ENCODE data around the gene FNIP2. TPM values are rescaled to one million over a fixed set of nuclear protein-coding genes. Genes with fewer than 3 reads are reported as not detected.
"Not testable (repeated sequence)": the region's sequence is repeated elsewhere in the genome, so short reads cannot be mapped to it uniquely, and the experiment has no call there.

The FNIP2 gene
- total RNA-seq, 1 donor from 2014 or later = 30.5 TPM

- H3K9me3 Mint-ChIP-seq = no peaks in the 10 kb centered on the region
- no peak overlapping the region for H3K4me3 Mint-ChIP-seq
- no peaks in the 10 kb centered on the region for H3K27me3 Mint-ChIP-seq (ENCODE audit: low read depth)
- peaks cover 13% of the 10 kb centered on the region for H3K4me1 Mint-ChIP-seq
- no peak overlapping the region for H3K27ac Mint-ChIP-seq (ENCODE audit: unreplicated experiment)
- TF ChIP-seq CTCF (conservative IDR thresholded peaks at IDR 0.05) = no peak
- no peaks in the 10 kb centered on the region for H3K36me3 Mint-ChIP-seq (ENCODE audit: low read depth)
- no peak for DNase-seq (ENCODE audit: low read depth, low spot score)
These were observed 32.9 kb downstream of the FNIP2 start for GRCh38 chr4:158801677-158802076.

GRCh38 chr4:158802914-158803313 is 34.1 kb downstream of the FNIP2 start:
- Mint-ChIP-seq H3K9me3 (no peaks in the 10 kb centered on the region), H3K36me3 (ENCODE audit: low read depth) (no peaks in the 10 kb centered on the region), H3K4me3 (no peak overlapping the region), H3K27me3 (ENCODE audit: low read depth) (no peaks in the 10 kb centered on the region), H3K4me1 (peaks cover 13% of the 10 kb centered on the region), H3K27ac (ENCODE audit: unreplicated experiment) (no peak overlapping the region)
- no peak for TF ChIP-seq CTCF (conservative IDR thresholded peaks at IDR 0.05)
- no peak for DNase-seq (ENCODE audit: low read depth, low spot score)

GRCh38 chr4:158805635-158806471 is 37.0 kb downstream of the FNIP2 start:
- Mint-ChIP-seq H3K4me3 (no peak overlapping the region), H3K36me3 (ENCODE audit: low read depth) (no peaks in the 10 kb centered on the region), H3K27me3 (ENCODE audit: low read depth) (no peaks in the 10 kb centered on the region), H3K4me1 (peaks cover 19% of the 10 kb centered on the region), H3K9me3 (no peaks in the 10 kb centered on the region), H3K27ac (ENCODE audit: unreplicated experiment) (peak overlapping the region; percentile 54)
- no peak for DNase-seq (ENCODE audit: low read depth, low spot score)
- no peak for TF ChIP-seq CTCF (conservative IDR thresholded peaks at IDR 0.05)

- Mint-ChIP-seq H3K36me3 (ENCODE audit: low read depth) (no peaks in the 10 kb centered on the region), H3K27me3 (ENCODE audit: low read depth) (no peaks in the 10 kb centered on the region), H3K4me3 (no peak overlapping the region), H3K9me3 (no peaks in the 10 kb centered on the region), H3K27ac (ENCODE audit: unreplicated experiment) (no peak overlapping the region), H3K4me1 (peaks cover 29% of the 10 kb centered on the region)
- TF ChIP-seq CTCF (conservative IDR thresholded peaks at IDR 0.05) = no peak
- DNase-seq (ENCODE audit: low read depth, low spot score) = no peak
These were observed 38.9 kb downstream of the FNIP2 start for GRCh38 chr4:158807691-158808090.

GRCh38 chr4:158808399-158808798 is 39.6 kb downstream of the FNIP2 start:
- Mint-ChIP-seq H3K27ac (ENCODE audit: unreplicated experiment) (no peak overlapping the region), H3K4me3 (no peak overlapping the region), H3K27me3 (ENCODE audit: low read depth) (no peaks in the 10 kb centered on the region), H3K4me1 (peaks cover 32% of the 10 kb centered on the region), H3K36me3 (ENCODE audit: low read depth) (no peaks in the 10 kb centered on the region), H3K9me3 (no peaks in the 10 kb centered on the region)
- no peak for TF ChIP-seq CTCF (conservative IDR thresholded peaks at IDR 0.05)
- no peak for DNase-seq (ENCODE audit: low read depth, low spot score)

GRCh38 chr4:158809208-158809607 is 40.4 kb downstream of the FNIP2 start:
- not testable (repeated sequence) for DNase-seq (ENCODE audit: low read depth, low spot score); H3K9me3 Mint-ChIP-seq; H3K36me3 Mint-ChIP-seq (ENCODE audit: low read depth); H3K27me3 Mint-ChIP-seq (ENCODE audit: low read depth); H3K4me3 Mint-ChIP-seq; H3K27ac Mint-ChIP-seq (ENCODE audit: unreplicated experiment)
- peaks cover 37% of the 10 kb centered on the region for H3K4me1 Mint-ChIP-seq
